Raji (cell line): ENCODE results near the gene TEX101.

ENCODE experiments used
- POLR2A ChIP-seq: IDR thresholded peaks from 2 replicates; pipeline ENCODE4 v1.6.1; 2011; ENCODE audit warnings: low read depth, low read length, control low read depth; ENCODE audit not compliant: insufficient read depth

TEX101 gene

GRCh38 chr19:43425567-43426392 is 11.1 kb downstream of the TEX101 start:
- no peak for TF ChIP-seq POLR2A

- TF ChIP-seq POLR2A = no peak
Observed at GRCh38 chr19:43429395-43429794, 14.7 kb downstream of the TEX101 start.

- TF ChIP-seq POLR2A = no peak
Observed at GRCh38 chr19:43430142-43430710, 15.5 kb downstream of the TEX101 start.

- no peak for TF ChIP-seq POLR2A
Observed at GRCh38 chr19:43430976-43431375, 16.3 kb downstream of the TEX101 start.

- TF ChIP-seq POLR2A = no peak
Observed at GRCh38 chr19:43433358-43433673, 18.6 kb downstream of the TEX101 start.

GRCh38 chr19:43433689-43434088 is 19.0 kb downstream of the TEX101 start:
- TF ChIP-seq POLR2A = no peak

GRCh38 chr19:43435775-43436174 is 21.1 kb downstream of the TEX101 start:
- no peak for TF ChIP-seq POLR2A

- TF ChIP-seq POLR2A = no peak
Observed at GRCh38 chr19:43437712-43438111, 23.0 kb downstream of the TEX101 start.

- no peak for TF ChIP-seq POLR2A
Observed at GRCh38 chr19:43438291-43439031, 23.8 kb downstream of the TEX101 start.

GRCh38 chr19:43439032-43439708 is 24.5 kb downstream of the TEX101 start:
- TF ChIP-seq POLR2A = no peak

GRCh38 chr19:43439709-43440063 is 25.0 kb downstream of the TEX101 start:
- TF ChIP-seq POLR2A = no peak

GRCh38 chr19:43441716-43442115 is 27.0 kb downstream of the TEX101 start:
- no peak for TF ChIP-seq POLR2A

GRCh38 chr19:43444531-43445287 is 30.0 kb downstream of the TEX101 start:
- TF ChIP-seq POLR2A = no peak

GRCh38 chr19:43445426-43445825 is 30.7 kb downstream of the TEX101 start:
- no peak for TF ChIP-seq POLR2A

GRCh38 chr19:43446746-43447489 is 32.2 kb downstream of the TEX101 start:
- no peak for TF ChIP-seq POLR2A

- TF ChIP-seq POLR2A = no peak
Observed at GRCh38 chr19:43447655-43448054, 33.0 kb downstream of the TEX101 start.
